Measurements from ENCODE around the gene KCNIP1. TPM values are rescaled to one million over a fixed set of nuclear protein-coding genes. Genes with fewer than 3 reads are reported as not detected.
A peak's percentile ranks its signal among the peaks of the same experiment; 100 is the strongest.

The KCNIP1 gene
- polyA plus RNA-seq, 1 of the 3 experiments (the other 2 are of a cell fraction): 1.3 TPM

GRCh38 chr5:170466988-170467707 lies 36.7 kb upstream of the KCNIP1 start:
- no peaks in the 10 kb centered on the region for H3K9me2 ChIP-seq
- TF ChIP-seq ELF1 (IDR thresholded peaks at IDR 0.05): no peak
- no peak for TF ChIP-seq EZH2phosphoT487 (IDR thresholded peaks at IDR 0.05; ENCODE audit: borderline replicate concordance, low read depth)
- TF ChIP-seq NRF1 (IDR thresholded peaks at IDR 0.05; ENCODE audit: low read depth, low read length): no peak
- TF ChIP-seq, protein P1, sequence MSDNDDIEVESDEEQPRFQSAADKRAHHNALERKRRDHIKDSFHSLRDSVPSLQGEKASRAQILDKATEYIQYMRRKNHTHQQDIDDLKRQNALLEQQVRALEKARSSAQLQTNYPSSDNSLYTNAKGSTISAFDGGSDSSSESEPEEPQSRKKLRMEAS (IDR thresholded peaks at IDR 0.05; ENCODE audit: low read depth): peak; percentile 77
- TF ChIP-seq FOXM1 (IDR thresholded peaks at IDR 0.05; ENCODE audit: low read depth): no peak
- TF ChIP-seq ZBTB33 (IDR thresholded peaks at IDR 0.05; ENCODE audit: borderline replicate concordance, low read depth): peak; percentile 75; the same call in 1 of the 2 replicates
- TF ChIP-seq, protein P2, sequence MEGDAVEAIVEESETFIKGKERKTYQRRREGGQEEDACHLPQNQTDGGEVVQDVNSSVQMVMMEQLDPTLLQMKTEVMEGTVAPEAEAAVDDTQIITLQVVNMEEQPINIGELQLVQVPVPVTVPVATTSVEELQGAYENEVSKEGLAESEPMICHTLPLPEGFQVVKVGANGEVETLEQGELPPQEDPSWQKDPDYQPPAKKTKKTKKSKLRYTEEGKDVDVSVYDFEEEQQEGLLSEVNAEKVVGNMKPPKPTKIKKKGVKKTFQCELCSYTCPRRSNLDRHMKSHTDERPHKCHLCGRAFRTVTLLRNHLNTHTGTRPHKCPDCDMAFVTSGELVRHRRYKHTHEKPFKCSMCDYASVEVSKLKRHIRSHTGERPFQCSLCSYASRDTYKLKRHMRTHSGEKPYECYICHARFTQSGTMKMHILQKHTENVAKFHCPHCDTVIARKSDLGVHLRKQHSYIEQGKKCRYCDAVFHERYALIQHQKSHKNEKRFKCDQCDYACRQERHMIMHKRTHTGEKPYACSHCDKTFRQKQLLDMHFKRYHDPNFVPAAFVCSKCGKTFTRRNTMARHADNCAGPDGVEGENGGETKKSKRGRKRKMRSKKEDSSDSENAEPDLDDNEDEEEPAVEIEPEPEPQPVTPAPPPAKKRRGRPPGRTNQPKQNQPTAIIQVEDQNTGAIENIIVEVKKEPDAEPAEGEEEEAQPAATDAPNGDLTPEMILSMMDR (IDR thresholded peaks at IDR 0.05): no peak
- TF ChIP-seq RXRA (IDR thresholded peaks at IDR 0.05; ENCODE audit: borderline replicate concordance, low read depth): peak; percentile 94
- TF ChIP-seq USF2 (IDR thresholded peaks at IDR 0.05; ENCODE audit: borderline replicate concordance, low read depth, low read length): no peak
- no peak for TF ChIP-seq RCOR1 (IDR thresholded peaks at IDR 0.05; ENCODE audit: low read length)
- no peak for TF ChIP-seq GATA2 (CRISPR knock-in tag; IDR thresholded peaks at IDR 0.05)
- TF ChIP-seq TCF12 (IDR thresholded peaks at IDR 0.05): peak; percentile 98
- TF ChIP-seq NFIC (IDR thresholded peaks at IDR 0.05; ENCODE audit: borderline replicate concordance): peak; percentile 92
- peak; percentile 98 for TF ChIP-seq FOSL2 (IDR thresholded peaks at IDR 0.05; ENCODE audit: borderline replicate concordance, low read depth)
- no peak for TF ChIP-seq SMC3 (IDR thresholded peaks at IDR 0.05; ENCODE audit: low read depth, low read length)
- TF ChIP-seq RAD21 (IDR thresholded peaks at IDR 0.05; ENCODE audit: low read length): no peak
- no peak for TF ChIP-seq FOXJ3 (CRISPR knock-in tag; IDR thresholded peaks at IDR 0.05)
- no peak for TF ChIP-seq RFX5 (IDR thresholded peaks at IDR 0.05; ENCODE audit: low read length)
- TF ChIP-seq, protein P3, sequence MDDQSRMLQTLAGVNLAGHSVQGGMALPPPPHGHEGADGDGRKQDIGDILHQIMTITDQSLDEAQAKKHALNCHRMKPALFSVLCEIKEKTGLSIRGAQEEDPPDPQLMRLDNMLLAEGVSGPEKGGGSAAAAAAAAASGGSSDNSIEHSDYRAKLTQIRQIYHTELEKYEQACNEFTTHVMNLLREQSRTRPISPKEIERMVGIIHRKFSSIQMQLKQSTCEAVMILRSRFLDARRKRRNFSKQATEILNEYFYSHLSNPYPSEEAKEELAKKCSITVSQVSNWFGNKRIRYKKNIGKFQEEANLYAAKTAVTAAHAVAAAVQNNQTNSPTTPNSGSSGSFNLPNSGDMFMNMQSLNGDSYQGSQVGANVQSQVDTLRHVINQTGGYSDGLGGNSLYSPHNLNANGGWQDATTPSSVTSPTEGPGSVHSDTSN (IDR thresholded peaks at IDR 0.05): peak; percentile 96
- peak; percentile 69; the same call in 1 of the 2 replicates for TF ChIP-seq POLR2AphosphoS5 (IDR thresholded peaks at IDR 0.05; ENCODE audit: low read depth, low read length)
- TF ChIP-seq SIN3A (IDR thresholded peaks at IDR 0.05; ENCODE audit: borderline replicate concordance, low read depth, low read length): peak; percentile 89; the same call in 1 of the 2 replicates
- TF ChIP-seq EP300 (IDR thresholded peaks at IDR 0.05; ENCODE audit: borderline replicate concordance in 1 of 2, low read depth in 1 of 2, low read length in 1 of 2): peak in 1 of 2 experiments; percentile 92; a peak in 2 of 4 replicates
- TF ChIP-seq YY1 (IDR thresholded peaks at IDR 0.05; ENCODE audit: low read depth): peak; percentile 32; the same call in 1 of the 2 replicates
- no peak for TF ChIP-seq TAF1 (IDR thresholded peaks at IDR 0.05; ENCODE audit: borderline replicate concordance, low read depth, low read length)
- no peak for TF ChIP-seq GABPA (IDR thresholded peaks at IDR 0.05; ENCODE audit: low read depth)
- TF ChIP-seq MXI1 (IDR thresholded peaks at IDR 0.05; ENCODE audit: low read depth, low read length): no peak
- peak; percentile 96 for TF ChIP-seq JUND (IDR thresholded peaks at IDR 0.05)
- TF ChIP-seq USF1 (IDR thresholded peaks at IDR 0.05; ENCODE audit: borderline replicate concordance, low read depth): no peak

More at GRCh38 chr5:170466988-170467707, 36.7 kb upstream of the KCNIP1 start:
- H3K4me1 ChIP-seq (ENCODE audit: control insufficient read depth in 1 of 2, insufficient read depth in 2 of 2, low read depth in 1 of 2, low read length in 1 of 2): 0 out of 4 replicates have a peak, but pooled peaks cover 0 to 4% of the 10 kb centered on the region in 2 experiments
- CTCF ChIA-PET: interaction anchor here (1.3 to 1.4 kb wide), 2 partner anchors 14 to 32 kb away, joined by 3 to 6 read pairs; no protein-coding TSS in a partner anchor
- no peaks in the 10 kb centered on the region for H3K9me3 ChIP-seq
- H3K27ac ChIP-seq (ENCODE audit: low read depth in 2 of 2, low read length in 1 of 2): peak overlapping the region in 1 of 2 experiments; percentile 67; a peak in 2 of 4 replicates
- H3F3A ChIP-seq (replicated peaks; ENCODE audit: insufficient read depth): peaks cover 8% of the 10 kb centered on the region
- H3K36me3 ChIP-seq (replicated peaks in 1 of 2; ENCODE audit: control insufficient read depth in 1 of 2, insufficient read depth in 2 of 2, low read length in 1 of 2): no peaks in the 10 kb centered on the region
- peak overlapping the region; percentile 30; the same call in 1 of the 2 replicates for H3K4me2 ChIP-seq
- 57% methylated on average over 13 of the region's 13 CpGs for WGBS (ENCODE audit: low lambda C conversion rate)
- no peaks in the 10 kb centered on the region for H4K20me1 ChIP-seq (ENCODE audit: insufficient read depth)
- POLR2A ChIA-PET: no interaction called here
- H2AFZ ChIP-seq (ENCODE audit: low read depth): peak overlapping the region; percentile 16; the same call in 1 of the 2 replicates
- H3K27me3 ChIP-seq (ENCODE audit: insufficient read depth): no peaks in the 10 kb centered on the region
- no peak overlapping the region; the same call in 1 of the 2 replicates for H3K9ac ChIP-seq
- H3K79me2 ChIP-seq (ENCODE audit: insufficient read depth): no peaks in the 10 kb centered on the region
- H3K4me3 ChIP-seq (ENCODE audit: low read depth in 2 of 2, low read length in 1 of 2): no peak overlapping the region
- DNase-seq: no peak

Data from SK-N-SH (cell line).